CD14-positive monocyte (primary cell): ENCODE measurements around the gene KCNJ1. TPM values are rescaled to one million over a fixed set of nuclear protein-coding genes. Genes with fewer than 3 reads are reported as not detected.

ENCODE experiments used
- DNase-seq, 3 donors: peaks; one replicate each; pipeline ENCODE4 v3.0.0-alpha.2; 2011 to 2022
- H2AFZ ChIP-seq: 2 replicates; pipeline ENCODE4 v1.6.0; 2012; ENCODE audit warnings: mild to moderate bottlenecking, low read depth, low read length, inconsistent platforms; ENCODE audit not compliant: insufficient read depth, poor library complexity, severe bottlenecking
- H3K27ac ChIP-seq, 2 donors: 1 replicate in 1 of 2; 2 replicates in 1 of 2; pipeline ENCODE4 v1.5.1; 2012 to 2013; ENCODE audit warnings: low read length in 2 of 2, control low read depth in 1 of 2, inconsistent platforms in 1 of 2, low read depth in 1 of 2, mild to moderate bottlenecking in 1 of 2
- H3K27me3 ChIP-seq, 2 donors: one replicate each; pipeline versions ENCODE4 v1.6.0 to v1.6.1; 2011 to 2013; ENCODE audit warnings: low read length in 2 of 2; ENCODE audit not compliant: control insufficient read depth in 2 of 2, insufficient read depth in 2 of 2
- H3K36me3 ChIP-seq, 2 donors: replicated peaks in 1 of 2; 1 replicate in 1 of 2; 2 replicates in 1 of 2; pipeline versions ENCODE4 v1.5.1 to v1.6.1; 2012 to 2013; ENCODE audit warnings: low read length in 2 of 2, control low read depth in 1 of 2, inconsistent platforms in 1 of 2, mild to moderate bottlenecking in 1 of 2; ENCODE audit not compliant: insufficient read depth in 2 of 2, control insufficient read depth in 1 of 2
- H3K4me1 ChIP-seq, 2 donors: 1 replicate in 1 of 2; 2 replicates in 1 of 2; pipeline versions ENCODE4 v1.5.1 to v1.6.1; 2012 to 2013; ENCODE audit warnings: low read length in 2 of 2, control low read depth in 1 of 2, inconsistent platforms in 1 of 2, mild to moderate bottlenecking in 1 of 2, moderate library complexity in 1 of 2; ENCODE audit not compliant: insufficient read depth in 2 of 2, control insufficient read depth in 1 of 2
- H3K4me2 ChIP-seq: replicated peaks from 2 replicates; pipeline ENCODE3; 2012; ENCODE audit warnings: low read length, moderate library complexity, mild to moderate bottlenecking; ENCODE audit not compliant: poor library complexity, severe bottlenecking; ENCODE audit errors: extremely low read depth
- H3K4me3 ChIP-seq, 3 experiments: fragments of 200-600 bp in 1 of 3; sonication (generic) in 1 of 3; replicated peaks in 1 of 3; 1 replicate in 2 of 3; 2 replicates in 1 of 3; pipeline ENCODE4 v1.5.1; 2011 to 2013; ENCODE audit warnings: low read length in 3 of 3, mild to moderate bottlenecking in 3 of 3, control low read depth in 2 of 3, low read depth in 2 of 3, inconsistent platforms in 1 of 3, moderate library complexity in 1 of 3
- H3K79me2 ChIP-seq: 2 replicates; pipeline ENCODE4 v1.6.0; 2012; ENCODE audit warnings: mild to moderate bottlenecking, control low read depth, inconsistent platforms, low read length, moderate library complexity; ENCODE audit not compliant: insufficient read depth
- H3K9ac ChIP-seq: 2 replicates; pipeline ENCODE4 v1.6.0; 2017; ENCODE audit warnings: low read length, mild to moderate bottlenecking; ENCODE audit not compliant: insufficient read depth, poor library complexity, severe bottlenecking
- H3K9me3 ChIP-seq, 2 donors: replicated peaks in 1 of 2; 1 replicate in 1 of 2; 2 replicates in 1 of 2; pipeline versions ENCODE4 v1.5.1 to v1.6.1; 2012 to 2013; ENCODE audit warnings: low read length in 2 of 2, control low read depth in 1 of 2; ENCODE audit not compliant: control insufficient read depth in 1 of 2, insufficient read depth in 1 of 2
- H4K20me1 ChIP-seq: 2 replicates; pipeline ENCODE4 v1.6.0; 2012; ENCODE audit warnings: mild to moderate bottlenecking, low read length, control low read depth, moderate library complexity; ENCODE audit not compliant: insufficient read depth
- H3K27ac Mint-ChIP-seq, 7 donors: one replicate each; pipeline ENCODE4 v1.8.0; 2020; ENCODE audit warnings: mild to moderate bottlenecking in 7 of 7, mixed read lengths in 7 of 7, moderate library complexity in 6 of 7, inconsistent platforms in 2 of 7
- H3K27me3 Mint-ChIP-seq, 3 donors: one replicate each; pipeline ENCODE4 v1.8.0; 2021 to 2022; ENCODE audit warnings: low read depth in 3 of 3, mild to moderate bottlenecking in 3 of 3, mixed read lengths in 3 of 3, moderate library complexity in 3 of 3, inconsistent platforms in 1 of 3
- H3K36me3 Mint-ChIP-seq, 2 donors: one replicate each; pipeline ENCODE4 v1.8.0; 2020; ENCODE audit warnings: mixed read lengths in 2 of 2, inconsistent platforms in 1 of 2, mild to moderate bottlenecking in 1 of 2
- H3K4me1 Mint-ChIP-seq: one replicate; pipeline ENCODE4 v1.8.0; 2020; ENCODE audit warnings: mild to moderate bottlenecking, mixed read lengths
- H3K4me3 Mint-ChIP-seq, 2 donors: one replicate each; pipeline ENCODE4 v1.8.0; 2020; ENCODE audit warnings: mild to moderate bottlenecking in 2 of 2, mixed read lengths in 2 of 2, moderate library complexity in 1 of 2
- H3K9me3 Mint-ChIP-seq, 7 donors: one replicate each; pipeline ENCODE4 v1.8.0; 2020 to 2022; ENCODE audit warnings: mixed read lengths in 7 of 7, mild to moderate bottlenecking in 6 of 7, moderate library complexity in 6 of 7, inconsistent platforms in 2 of 7
- CTCF ChIP-seq: fragments of 200-600 bp; IDR thresholded peaks from one replicate; pipeline ENCODE4 v1.8.0; 2022; ENCODE audit warnings: antibody characterized with exemption, mild to moderate bottlenecking
- WGBS: methylation state at CpG from one replicate; pipeline ENCODE4 v1.1.5; 2013; ENCODE audit warnings: missing lambda C conversion rate; ENCODE audit not compliant: insufficient coverage; 5-methylcytosine and 5-hydroxymethylcytosine counted together
- intact Hi-C, 2 donors: fragments of 100-400 bp; cut with micrococcal nuclease; formaldehyde crosslinking; loops; one replicate each; pipeline versions ENCODE4 v1.15.0 to v1.15.1; 2023
- polyA plus RNA-seq, 3 donors: library from polyadenylated mRNA; depleted of rRNA in 1 of 3; unstranded in 2 of 3; stranded (reverse) in 1 of 3; fragments of 300-500 nt in 2 of 3; fragments of >200 nt in 1 of 3; fragmentation: Illumina TruSeq in 2 of 3; gene quantifications; 1 replicate in 2 of 3; 2 replicates in 1 of 3; pipeline ENCODE4 v1.2.3, GENCODE V29; 2012 to 2021

The KCNJ1 gene
- polyA plus RNA-seq, 3 donors = 0.12 to 0.47 TPM; not detected in 1

DNA sequence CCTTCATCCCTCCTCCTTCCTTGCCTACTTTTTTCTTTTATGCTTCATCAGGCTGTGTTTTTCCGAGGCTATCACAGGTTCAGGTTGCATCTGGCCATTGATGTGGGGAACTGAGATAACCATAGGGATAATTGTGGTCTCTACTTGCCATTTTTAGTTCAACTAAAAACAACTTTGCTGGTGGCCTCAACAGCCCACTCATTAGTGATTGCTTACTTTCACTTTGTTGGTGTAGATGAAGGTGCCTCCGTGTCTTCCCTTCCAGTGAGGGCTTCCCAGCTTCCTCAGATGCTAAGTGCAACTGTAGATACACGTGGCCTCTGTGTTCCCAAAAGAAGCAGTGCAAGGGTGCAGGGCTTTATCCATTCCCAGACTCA, 35.0 kb downstream of the KCNJ1 start:
- no peak for TF ChIP-seq CTCF
- no peak overlapping the region for H3K27ac ChIP-seq
- intact Hi-C loops = loop anchor here in 1 of 2 donors (5.0 to 10.0 kb wide), 2 partner anchors 660 to 797 kb away; no protein-coding TSS in a partner anchor
- H4K20me1 ChIP-seq = no peaks in the 10 kb centered on the region
- peaks cover 16 to 19% of the 10 kb centered on the region in 2 donors for H3K4me1 ChIP-seq
- no peak for DNase-seq
- peaks cover 45% of the 10 kb centered on the region for H3K4me1 Mint-ChIP-seq
- no peak overlapping the region for H3K9ac ChIP-seq
- H3K4me3 Mint-ChIP-seq = no peak overlapping the region
- H3K36me3 ChIP-seq = no peaks in the 10 kb centered on the region
- H3K27me3 Mint-ChIP-seq = peaks cover 0 to 2% (median 0%) of the 10 kb centered on the region in 3 donors
- H3K36me3 Mint-ChIP-seq = peaks cover 6 to 7% of the 10 kb centered on the region in 2 donors
- H3K27me3 ChIP-seq = no peaks in the 10 kb centered on the region
- H3K4me2 ChIP-seq = no peak overlapping the region
- H3K27ac Mint-ChIP-seq = peak overlapping the region in 1 of 7 donors; percentile 52
- no peaks in the 10 kb centered on the region for H3K79me2 ChIP-seq
- H3K9me3 ChIP-seq = no peaks in the 10 kb centered on the region
- WGBS = 29% methylated on average over 1 of the region's 3 CpGs
- H2AFZ ChIP-seq = no peak overlapping the region
- peaks cover 0 to under 1% (median 0%) of the 10 kb centered on the region in 7 donors for H3K9me3 Mint-ChIP-seq
- H3K4me3 ChIP-seq = no peak overlapping the region

GRCh38 chr11:128831174-128832120, 35.6 kb downstream of the KCNJ1 start:
- intact Hi-C loops = loop anchor here in 1 of 2 donors (5.0 to 10.0 kb wide), 2 partner anchors 659 to 797 kb away; no protein-coding TSS in a partner anchor
- Mint-ChIP-seq H3K36me3 (peaks cover 5 to 11% of the 10 kb centered on the region in 2 donors), H3K27me3 (peaks cover 0 to 2% (median 0%) of the 10 kb centered on the region in 3 donors), H3K27ac (peak overlapping the region in 1 of 7 donors; percentile 56), H3K4me1 (peaks cover 49% of the 10 kb centered on the region), H3K4me3 (peak overlapping the region; percentile 69 to 72), H3K9me3 (no peaks in the 10 kb centered on the region)
- peak; percentile 65 to 74 (median 72) for DNase-seq
- no peak overlapping the region for H3K9ac ChIP-seq
- no peaks in the 10 kb centered on the region for H4K20me1 ChIP-seq
- peak overlapping the region; percentile 42 to 80 (median 66) for H3K4me3 ChIP-seq
- peak overlapping the region in 1 of 2 donors; percentile 5 for H3K27ac ChIP-seq
- WGBS = 42% methylated on average over 8 of the region's 14 CpGs
- no peak overlapping the region for H2AFZ ChIP-seq
- H3K27me3 ChIP-seq = no peaks in the 10 kb centered on the region
- peaks cover 16 to 17% of the 10 kb centered on the region in 2 donors for H3K4me1 ChIP-seq
- H3K79me2 ChIP-seq = no peaks in the 10 kb centered on the region
- peak; percentile 94 for TF ChIP-seq CTCF
- no peaks in the 10 kb centered on the region for H3K9me3 ChIP-seq
- H3K36me3 ChIP-seq = no peaks in the 10 kb centered on the region
- H3K4me2 ChIP-seq = peak overlapping the region; percentile 76
